ENCODE measurements around the gene FAM135A. TPM values are rescaled to one million over a fixed set of nuclear protein-coding genes. Genes with fewer than 3 reads are reported as not detected.
A peak's percentile ranks its signal among the peaks of the same experiment; 100 is the strongest.

Gene FAM135A
- total and polyA plus RNA-seq, 9 of the 15 experiments (the other 6 are each of a cell fraction or from before 2014, with no cell fraction given), result 7.4 to 32.9 (median 19.2) TPM

GRCh38 chr6:70388814-70389213 lies 24.5 kb upstream of the FAM135A start (continued):
- TF ChIP-seq RFX7 (CRISPR knock-in tag; IDR thresholded peaks at IDR 0.05) (no peak), BRF2 (IDR thresholded peaks at IDR 0.05; ENCODE audit: borderline replicate concordance, insufficient read depth, insufficient read length) (no peak), E2F8 (IDR thresholded peaks at IDR 0.05; ENCODE audit: low read depth, partially characterized antibody) (no peak), TBL1XR1 (IDR thresholded peaks at IDR 0.05; ENCODE audit: low read length in 2 of 2) (no peak), CREB5 (CRISPR knock-in tag; IDR thresholded peaks at IDR 0.05) (no peak), NFIC (IDR thresholded peaks at IDR 0.05) (no peak), FOXA3 (CRISPR knock-in tag; conservative IDR thresholded peaks at IDR 0.05 in 1 of 2, IDR thresholded peaks at IDR 0.05 in 1 of 2) (no peak), CHCHD3 (CRISPR knock-in tag; IDR thresholded peaks at IDR 0.05) (no peak), CBFA2T3 (IDR thresholded peaks at IDR 0.05) (peak; percentile 39), ETS2 (tag; IDR thresholded peaks at IDR 0.05; ENCODE audit: borderline replicate concordance, poor library complexity, severe bottlenecking) (no peak), DACH1 (IDR thresholded peaks at IDR 0.05; ENCODE audit: partially characterized antibody) (no peak), MYBL2 (IDR thresholded peaks at IDR 0.05; ENCODE audit: low read depth) (no peak), MYBL2 (CRISPR knock-in tag; IDR thresholded peaks at IDR 0.05; ENCODE audit: borderline replicate concordance) (no peak), ZNF584 (CRISPR knock-in tag; IDR thresholded peaks at IDR 0.05; ENCODE audit: low read depth) (no peak), FOXM1 (IDR thresholded peaks at IDR 0.05; ENCODE audit: low read depth) (no peak), FOXM1 (CRISPR knock-in tag; IDR thresholded peaks at IDR 0.05; ENCODE audit: low read depth) (no peak), TGIF2 (CRISPR knock-in tag; IDR thresholded peaks at IDR 0.05) (no peak), SMAD4 (CRISPR knock-in tag; conservative IDR thresholded peaks at IDR 0.05) (peak; percentile 66), PATZ1 (CRISPR knock-in tag; IDR thresholded peaks at IDR 0.05; ENCODE audit: borderline replicate concordance) (no peak), HMBOX1 (IDR thresholded peaks at IDR 0.05) (peak; percentile 39; the same call in 1 of the 2 replicates)
